ENCODE measurements around the gene WNK3.

WNK3 gene

GRCh38 chrX:54157561-54157960, 200.3 kb downstream of the WNK3 start:
- DNase-seq: no peak

Measured in NCI-H2081 (cell line).